HG03175 (cell line): ENCODE data around the gene LSG1.

Source experiments
- ATAC-seq: cut with Tn5 transposase; IDR thresholded peaks from one replicate; pipeline ENCODE4 v1.9.1; 2021; ENCODE audit warnings: mild to moderate bottlenecking, moderate library complexity; ENCODE audit not compliant: unreplicated experiment

Gene LSG1

DNA sequence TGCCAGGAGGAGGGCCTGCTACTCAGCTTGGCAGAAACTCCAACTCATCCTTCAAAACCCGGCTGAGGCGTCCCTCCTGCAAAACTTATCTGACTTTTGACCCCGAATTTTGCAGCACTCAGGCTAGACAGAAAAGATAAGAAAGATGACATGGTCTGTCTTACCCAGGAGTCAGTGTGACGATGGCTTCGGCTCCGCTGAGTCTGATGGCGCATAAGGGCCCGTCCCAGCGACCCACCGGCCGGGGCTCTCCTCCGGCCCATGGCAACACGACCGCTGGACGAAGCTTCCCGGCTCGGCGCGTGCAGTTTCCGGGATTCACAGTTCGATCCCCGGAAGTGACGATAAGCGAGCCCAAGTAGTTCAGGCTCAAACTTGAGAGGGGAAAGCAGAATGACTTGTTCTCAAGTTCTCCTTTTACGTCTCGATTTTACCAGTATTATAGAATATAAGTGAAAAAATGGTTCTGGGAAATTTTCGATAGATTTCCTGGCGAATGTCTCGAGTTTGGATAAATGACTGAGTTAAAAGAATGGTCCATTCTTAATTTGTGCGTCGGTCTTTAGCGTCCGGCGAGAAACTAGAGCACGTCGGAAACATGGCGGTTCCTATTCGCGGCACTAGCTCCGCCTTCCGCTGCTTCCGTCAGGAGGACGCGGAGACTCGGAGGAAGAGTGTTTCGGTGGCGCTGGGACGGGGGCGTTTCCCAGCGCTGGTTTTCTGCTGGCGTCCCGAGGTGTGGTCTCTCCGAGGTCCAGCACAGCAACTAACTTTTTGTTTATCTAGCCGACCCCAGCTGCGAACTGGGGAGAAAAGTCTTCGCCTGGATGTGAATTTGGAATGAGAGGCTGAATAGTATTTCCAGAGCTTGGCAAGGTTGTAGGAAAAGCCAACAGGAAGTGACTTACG, at the start of gene LSG1:
Gene LSG1 (minus strand): TSS at position 292 of the 909 bp plus-strand sequence. CDS start 29 bp downstream, at position 263.
- peak; percentile 85 for ATAC-seq

DNA sequence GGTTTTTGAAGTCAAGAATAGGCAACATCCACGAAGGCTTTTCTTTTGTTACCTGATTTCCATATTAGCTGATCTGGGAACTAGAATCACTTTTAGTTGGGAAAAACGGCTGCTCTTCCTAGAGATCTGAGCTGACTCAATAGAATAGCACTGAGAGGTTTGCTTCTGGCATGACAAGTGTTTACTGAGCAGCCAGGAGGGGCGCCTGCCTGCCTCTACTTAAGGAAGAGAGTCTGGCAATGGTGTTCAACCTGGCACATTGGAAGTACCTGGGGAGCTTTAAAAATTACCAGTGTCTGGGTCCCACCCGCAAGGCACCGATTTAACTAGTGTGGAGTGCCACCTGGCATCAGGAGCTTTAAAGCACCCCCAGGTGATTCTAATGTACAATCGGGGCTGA, 48.1 kb upstream of the LSG1 start:
- no peak for ATAC-seq

DNA sequence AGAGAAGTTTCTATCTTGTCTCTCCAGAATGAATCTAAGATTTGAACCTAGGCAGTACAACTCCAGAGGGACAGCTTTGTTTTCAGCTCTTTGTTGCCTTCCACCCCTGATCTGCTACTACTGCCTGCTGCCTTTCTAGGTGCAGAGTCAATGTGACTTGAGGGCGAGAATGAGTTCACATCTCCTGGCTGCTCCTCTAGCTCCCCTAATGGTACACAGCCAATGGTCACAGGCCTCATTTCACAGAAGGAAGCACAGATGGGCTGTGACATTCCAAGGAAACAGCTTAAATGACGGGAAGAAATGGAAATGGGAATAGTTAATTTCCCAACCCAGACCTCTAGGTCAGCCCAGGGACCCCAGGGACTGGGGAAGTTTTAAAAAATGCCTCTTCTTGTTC, 46.1 kb upstream of the LSG1 start:
- ATAC-seq, result no peak

DNA sequence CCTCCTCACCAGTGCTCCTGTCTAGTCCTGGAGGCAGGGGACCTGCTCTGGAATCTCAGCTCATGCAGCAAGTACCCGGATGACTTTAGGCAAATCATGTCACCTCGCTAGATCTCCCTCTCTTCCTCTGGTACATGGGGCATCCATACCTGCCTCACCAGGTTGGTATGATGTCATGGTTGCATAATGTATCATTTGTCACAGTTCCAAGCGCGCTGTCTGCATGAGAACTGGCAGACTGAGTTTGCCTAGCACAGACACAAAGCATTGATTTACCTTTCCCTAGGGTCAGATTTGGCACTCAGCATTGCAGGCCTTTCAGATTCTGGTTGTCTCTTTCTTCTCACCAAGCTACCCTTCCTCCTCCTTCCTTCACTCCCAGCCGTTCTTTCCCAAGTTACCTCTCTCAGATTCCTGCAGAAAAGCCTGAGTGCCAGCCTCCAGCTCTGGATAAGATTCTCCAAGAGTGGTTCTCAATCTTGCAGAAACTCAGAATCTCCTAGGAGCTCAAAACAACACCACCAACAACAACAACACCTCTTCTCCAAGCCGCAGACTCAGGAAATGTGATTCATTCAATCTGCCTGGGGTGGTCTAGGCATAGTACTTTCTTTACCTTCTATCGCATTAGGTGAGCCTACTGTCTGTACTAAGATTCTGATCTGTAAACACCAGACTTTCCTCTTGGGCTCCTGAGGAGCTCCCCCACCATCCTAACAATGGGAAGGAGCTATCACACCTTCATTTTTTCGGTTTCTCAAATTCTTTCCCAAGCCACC, 43.2 kb upstream of the LSG1 start:
- no peak for ATAC-seq

DNA sequence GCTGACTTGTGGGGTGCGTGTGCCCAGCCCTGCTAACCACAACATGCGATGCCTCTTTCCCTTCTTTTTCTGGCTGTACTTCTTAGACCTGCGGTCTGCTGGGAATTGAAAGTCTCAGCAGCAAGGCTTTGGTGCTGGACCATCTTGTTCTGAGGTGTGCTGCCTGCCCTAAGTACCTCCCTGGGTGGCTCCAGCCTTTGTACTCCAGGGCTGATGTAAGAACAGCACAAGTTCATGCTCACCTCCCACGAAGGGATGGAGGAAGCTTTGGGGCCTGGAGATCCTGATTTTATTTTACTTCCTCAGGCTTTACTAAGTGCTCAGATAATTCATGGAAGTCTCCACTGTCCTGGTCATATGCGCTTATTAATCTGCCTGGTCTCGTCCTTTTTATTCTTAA, 42.6 kb upstream of the LSG1 start:
- ATAC-seq, result no peak

DNA sequence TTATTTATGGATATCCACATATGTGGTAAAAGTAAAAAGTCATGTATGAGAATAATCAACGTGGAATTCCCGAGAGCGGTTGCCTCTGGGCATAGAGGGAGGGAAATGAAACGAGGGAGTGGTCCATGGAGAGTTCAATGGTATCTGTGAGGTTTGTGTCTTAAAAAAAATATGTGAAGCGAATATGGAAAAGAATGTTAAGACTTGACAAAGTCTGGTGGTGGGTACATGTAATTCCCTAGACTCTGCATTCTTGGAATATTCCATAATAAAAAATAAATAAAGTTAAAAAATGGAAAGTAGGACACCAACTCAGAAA, 42.1 kb upstream of the LSG1 start:
- no peak for ATAC-seq

DNA sequence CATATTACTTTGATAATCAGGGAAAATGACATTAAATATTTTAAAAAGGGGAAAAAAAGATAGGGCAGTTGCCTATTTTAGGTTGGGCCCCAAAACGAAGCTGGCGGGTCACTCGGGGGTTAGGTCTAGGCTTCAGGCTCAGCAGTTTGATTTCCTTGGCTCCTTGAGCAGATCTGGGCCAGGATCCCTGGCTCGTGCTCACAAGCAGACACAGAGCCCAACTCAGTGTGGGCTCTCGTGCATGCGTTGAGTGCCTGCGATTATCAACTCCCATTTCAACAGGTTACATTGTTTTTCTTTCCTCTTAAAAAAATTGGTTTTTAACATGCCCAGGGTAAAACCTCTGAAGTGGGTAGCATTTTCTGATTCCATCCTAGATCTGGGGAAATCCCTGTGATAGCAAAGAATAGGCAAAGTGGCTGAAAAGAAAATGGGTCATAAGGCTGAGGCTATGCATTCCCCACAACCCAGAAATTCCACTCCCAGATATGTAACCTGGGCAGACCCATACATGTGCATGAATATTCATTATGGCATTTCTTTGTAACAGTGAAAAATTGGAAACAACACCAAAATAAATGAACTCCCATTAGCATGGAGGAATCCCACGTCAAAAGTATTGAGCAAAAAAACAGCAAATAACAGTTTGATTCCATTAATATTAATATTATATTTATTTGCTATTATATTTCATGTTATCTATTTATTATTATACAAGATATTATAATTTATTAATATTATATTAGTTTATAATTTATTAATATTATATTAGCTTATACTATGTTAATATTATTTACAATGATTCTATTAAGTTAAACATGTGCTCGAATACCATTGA, 41.5 kb upstream of the LSG1 start:
- ATAC-seq, result no peak

DNA sequence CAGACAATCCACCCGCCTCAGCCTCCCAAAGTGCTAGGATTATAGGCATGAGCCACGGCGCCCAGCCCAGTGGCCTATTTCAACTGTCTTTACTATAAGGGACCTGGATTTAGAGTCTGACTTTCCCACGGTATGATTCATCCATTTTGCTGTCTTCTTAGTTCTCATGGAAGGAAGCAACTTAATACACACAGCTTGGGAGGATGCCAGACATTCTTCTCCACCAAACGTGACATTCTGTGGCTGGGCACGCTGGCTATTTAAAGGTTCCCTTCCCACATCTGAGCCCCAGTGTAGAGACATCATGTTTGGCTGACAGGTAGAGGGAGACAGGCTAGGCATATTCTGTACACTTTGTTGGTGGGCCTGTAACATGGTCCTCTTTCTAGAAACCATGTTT, 39.9 kb upstream of the LSG1 start:
- ATAC-seq, result no peak

DNA sequence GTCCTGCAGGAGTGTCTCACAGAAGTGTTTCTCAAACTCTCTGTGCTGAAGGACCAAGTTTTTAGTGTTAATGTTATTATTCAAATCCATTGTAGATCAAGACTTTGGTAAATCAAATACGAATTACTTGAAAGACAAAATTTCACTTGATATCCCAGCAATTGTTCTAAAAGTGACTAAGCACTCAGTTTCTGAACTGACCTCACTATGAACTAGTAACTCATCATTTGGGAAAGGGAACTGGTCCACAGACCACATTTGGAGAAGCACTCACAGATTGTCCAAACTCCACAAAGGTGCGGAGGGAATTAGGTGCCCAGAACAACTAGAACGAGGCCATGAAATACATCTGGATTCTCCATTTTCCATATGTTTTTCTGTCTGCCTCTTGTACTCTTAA, 39.3 kb upstream of the LSG1 start:
- no peak for ATAC-seq

DNA sequence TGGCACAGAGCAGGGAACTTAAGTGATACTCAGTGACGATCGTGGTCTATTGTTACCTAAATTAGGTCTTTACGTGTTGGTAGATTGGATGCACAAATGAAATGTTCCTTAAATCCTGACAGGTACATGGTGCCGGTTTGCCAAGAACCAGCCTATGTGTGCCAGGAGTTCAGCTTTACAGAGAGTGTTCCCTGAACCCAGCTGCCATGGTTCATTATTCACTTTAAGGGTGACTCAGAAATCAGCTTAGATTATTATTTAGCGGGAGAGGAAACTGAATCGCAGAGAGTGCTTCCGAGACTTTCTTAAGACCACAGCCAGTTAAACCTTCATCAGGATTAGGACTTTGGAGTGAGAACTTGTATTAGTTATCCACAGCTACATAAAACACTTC, 35.2 kb upstream of the LSG1 start:
- no peak for ATAC-seq

DNA sequence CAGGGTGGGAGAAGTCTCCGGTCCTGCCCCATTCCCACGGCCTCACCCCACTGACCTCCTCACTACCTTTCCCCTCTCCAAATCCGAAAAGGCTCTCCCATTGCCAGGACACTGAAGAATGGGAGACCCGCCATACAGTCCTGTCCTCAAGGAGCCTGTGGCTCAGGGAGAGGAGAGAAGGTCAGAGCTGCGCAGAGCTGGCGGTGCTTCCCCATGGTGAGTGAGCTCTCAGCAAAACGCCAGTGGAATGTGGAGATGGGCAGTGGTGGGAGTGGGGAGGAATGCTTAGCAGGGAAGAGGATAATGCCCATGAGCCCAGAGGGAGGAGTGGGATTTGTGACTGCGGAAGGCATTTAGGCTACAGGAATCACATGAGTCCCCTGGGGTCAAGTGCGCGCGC, 33.8 kb upstream of the LSG1 start:
- no peak for ATAC-seq

DNA sequence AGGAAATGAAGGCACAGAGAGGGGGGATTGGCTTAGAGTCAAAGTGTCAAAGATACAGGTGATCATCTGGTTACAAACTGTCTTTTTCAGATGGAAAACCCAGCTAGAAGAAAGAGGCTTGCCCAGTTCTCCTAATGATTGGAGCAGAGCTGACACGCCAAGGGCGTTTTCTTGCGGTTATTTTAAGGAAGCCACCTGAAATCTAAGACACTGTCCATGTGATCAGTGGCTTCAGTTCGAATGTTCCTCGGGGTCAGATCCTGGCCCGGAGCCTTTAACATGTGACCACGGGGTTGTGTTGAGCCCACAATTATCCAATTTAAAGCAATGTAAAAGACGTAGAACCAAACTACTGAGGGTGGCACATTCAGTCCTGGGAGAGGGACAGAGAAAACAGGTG, 33.2 kb upstream of the LSG1 start:
- no peak for ATAC-seq

DNA sequence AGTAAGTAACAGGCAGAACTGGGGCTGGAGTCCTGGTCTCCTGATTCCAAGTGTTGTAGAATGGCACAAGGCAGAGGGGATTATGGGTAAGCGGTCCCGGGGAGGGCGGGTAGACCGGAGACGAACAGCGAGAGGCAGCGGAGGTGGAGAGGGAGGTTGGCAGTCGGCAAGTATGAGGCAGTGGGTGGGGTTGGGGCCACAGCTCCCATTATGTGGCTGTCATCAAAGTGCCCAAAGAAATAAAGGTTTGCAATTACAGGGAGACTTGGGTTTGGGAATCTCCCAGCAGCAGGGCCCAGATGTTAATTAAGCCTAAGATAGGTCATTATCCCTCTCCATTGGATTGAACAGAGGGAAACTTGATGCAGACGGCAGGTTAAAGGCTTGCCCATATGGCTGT, 30.6 kb upstream of the LSG1 start:
- ATAC-seq, result no peak

DNA sequence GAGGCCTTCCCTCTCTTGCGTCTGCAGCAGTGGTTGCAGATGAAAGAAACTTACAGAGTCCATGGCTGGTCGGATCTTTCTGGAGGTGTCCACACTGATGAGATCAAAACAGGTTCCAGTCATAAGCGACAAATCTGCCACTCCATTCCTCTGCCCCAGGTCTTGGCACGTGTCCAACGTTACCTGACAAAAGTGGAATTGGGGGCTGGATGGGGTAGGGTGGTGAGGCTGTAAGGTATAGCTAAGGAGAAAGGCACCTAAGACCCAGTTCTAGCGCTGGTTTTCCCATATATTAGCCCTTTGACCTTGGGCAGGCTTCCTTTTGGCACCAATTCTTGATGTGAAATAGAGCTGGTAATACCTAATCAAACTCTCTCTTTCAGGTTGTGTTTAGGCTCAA, 24.7 kb upstream of the LSG1 start:
- ATAC-seq, result no peak

DNA sequence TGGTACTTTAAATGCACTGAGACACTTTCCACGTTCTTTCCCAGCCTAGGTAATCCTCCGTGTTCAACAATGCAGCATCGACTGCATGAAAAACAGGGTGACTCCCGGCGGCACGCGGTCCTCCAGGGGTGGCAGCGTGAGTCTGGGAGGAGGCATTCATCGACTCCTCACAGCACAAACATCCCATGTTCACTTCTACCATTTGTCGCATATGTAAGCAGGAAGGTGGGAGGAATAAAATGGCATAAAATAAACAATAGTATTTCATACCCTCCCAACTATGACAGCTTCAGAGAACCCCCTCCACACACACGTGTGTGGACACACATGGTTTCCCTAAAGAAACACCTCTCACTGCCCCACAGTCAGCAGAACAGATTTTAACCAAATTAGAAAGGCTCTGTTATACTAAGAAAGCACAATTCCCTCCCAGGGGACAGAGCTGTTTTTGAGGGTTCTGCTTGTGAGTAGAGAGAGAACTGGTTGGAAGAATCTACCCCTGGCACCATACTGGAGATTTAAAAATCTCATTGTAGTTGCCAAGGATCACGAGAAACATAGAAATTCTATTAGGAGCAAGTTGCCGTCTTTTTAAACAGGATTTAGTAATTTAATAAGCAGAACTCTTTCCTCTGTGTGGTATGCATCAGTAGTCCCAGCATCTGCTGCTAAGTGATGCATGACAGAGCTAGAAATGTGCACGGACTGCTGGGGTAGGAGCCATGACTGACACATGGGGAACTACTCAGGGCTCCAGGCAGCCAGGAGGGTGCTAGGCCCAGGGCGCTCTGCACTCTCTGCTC, 19.7 kb upstream of the LSG1 start:
- peak; percentile 59 for ATAC-seq

DNA sequence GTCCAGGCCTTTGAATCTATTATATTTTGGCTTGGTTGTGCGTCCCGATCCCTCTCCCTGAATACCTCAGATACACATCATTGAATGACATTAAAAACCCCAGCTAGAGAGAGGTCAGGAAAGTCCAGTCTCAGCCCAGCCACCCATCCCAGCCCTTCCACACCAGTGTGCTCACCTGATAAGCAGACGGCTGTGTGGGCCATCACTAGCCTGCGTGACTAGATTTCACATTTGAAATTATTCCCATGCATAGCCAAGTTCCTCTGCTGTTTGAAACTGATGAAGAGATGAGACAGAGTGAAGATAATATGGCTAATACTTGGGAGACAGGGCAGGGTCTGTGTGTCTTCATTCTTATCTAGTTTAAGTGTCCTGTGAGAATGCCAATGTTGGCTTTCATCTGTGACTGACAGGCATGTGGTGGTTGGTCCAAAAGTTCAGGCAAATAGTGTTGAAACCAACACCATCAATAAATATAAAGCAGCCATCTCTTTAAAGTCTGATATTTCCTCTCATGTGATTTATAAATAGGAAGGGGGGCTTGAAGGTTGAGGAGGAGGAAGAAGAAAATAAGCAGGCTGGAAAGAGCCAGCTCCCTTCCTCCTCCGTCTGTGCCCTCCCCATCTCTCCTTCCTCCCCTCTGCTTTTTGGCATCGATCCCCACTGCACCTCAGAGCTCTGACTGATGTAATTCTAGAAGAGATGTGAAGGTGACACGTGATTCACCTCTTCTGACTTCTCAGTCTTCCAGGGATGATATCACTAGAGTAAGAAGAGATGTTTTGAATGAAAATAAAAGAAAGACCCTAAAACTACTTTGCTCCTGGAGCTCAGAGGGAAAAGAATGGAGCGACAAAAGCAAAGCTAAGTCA, 18.7 kb upstream of the LSG1 start:
- ATAC-seq, result no peak

DNA sequence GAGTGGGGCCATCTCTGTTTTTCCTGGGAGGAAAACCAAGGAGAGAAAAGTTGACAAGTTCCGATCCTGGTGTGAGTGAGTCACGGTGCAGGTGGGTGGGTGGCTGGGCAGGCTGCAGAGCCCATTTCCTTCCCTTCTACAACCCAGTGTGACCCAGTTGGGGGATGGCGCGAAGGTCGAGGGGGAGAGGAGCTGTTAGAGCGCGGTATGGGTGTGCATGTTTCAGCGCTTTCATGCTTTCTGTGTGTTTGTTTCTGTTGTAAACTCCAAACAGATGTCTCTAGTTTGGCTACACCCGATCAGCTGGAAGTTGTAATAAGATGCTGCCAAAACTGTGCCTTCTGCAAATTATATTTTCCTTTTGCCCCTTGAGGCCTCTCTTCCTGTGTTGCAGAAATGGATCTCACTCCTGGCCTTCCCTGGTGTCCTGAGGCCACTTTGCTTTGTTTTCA, 17.5 kb upstream of the LSG1 start:
- no peak for ATAC-seq

DNA sequence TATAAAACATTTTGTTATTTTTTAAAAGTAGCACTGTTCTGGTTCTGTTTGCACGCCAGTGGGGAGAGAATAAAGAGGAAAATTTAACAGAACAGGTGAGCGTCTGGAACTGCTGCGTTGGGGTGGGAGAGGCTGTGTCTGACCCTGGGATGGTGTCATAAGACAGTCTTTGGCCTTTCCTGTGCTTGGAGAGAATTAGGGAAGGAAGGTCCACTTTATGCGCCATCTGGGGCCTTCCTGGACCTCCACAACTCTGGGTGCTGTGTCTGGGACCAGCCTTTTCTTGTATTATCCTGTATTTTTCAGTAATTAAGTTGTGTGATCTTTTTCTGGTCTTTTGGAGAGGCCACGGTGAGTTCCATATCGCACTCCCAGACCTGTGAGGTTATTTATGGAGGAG, 17.0 kb upstream of the LSG1 start:
- no peak for ATAC-seq

DNA sequence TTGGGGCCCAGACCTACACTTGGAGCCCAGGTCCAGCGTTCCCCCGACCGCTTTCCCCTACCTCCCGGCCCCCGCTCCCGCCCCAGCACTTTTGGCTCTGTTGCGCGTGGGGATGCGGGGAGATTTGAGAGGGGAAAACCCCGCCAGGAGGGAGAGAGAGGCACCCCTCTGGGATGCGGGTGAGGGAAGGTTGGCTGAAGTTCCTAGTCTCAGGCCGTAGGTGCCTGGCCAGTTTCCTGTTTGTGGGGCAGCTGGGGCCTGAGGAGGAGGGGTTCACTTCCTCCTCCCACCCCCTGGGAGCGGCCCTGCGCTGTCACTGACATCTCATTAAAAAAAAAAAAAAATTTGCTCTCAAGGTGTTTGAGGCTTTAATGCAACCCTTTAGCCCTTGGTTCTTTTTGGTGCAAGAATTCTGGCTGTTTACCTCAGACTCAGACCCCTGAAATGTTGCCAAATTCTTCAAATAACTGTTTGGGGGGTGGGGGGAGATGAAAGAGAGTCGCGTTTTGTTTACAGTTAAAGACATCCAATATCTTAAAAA, 16.3 kb upstream of the LSG1 start:
- ATAC-seq, result peak; percentile 31
